Endothelial cell of umbilical vein (primary cell): Measurements from ENCODE around the gene HPGDS. TPM values are rescaled to one million over a fixed set of nuclear protein-coding genes. Genes with fewer than 3 reads are reported as not detected.

Experiments used
- BruUV-seq: library from RNA; stranded (reverse); fragments of 400-500 nt; replicated peaks from 2 replicates; lab custom pipeline; 2021; lab: Mats Ljungman, UMichigan
- CTCF ChIA-PET: fragments of 300-600, 350-600 bp; sonication (Branson Sonifier 250); formaldehyde crosslinking; loops from one replicate; lab custom pipeline; 2021; ENCODE audit warnings: antibody characterized with exemption, inconsistent platforms; lab: Charles Lee
- POLR2A ChIA-PET: fragments of 300-600, 350-600 bp; sonication (Branson Sonifier 250); formaldehyde crosslinking; loops from one replicate; lab custom pipeline; 2021; ENCODE audit warnings: antibody characterized with exemption, inconsistent platforms; lab: Charles Lee
- DNase-seq: peaks from one replicate; pipeline ENCODE4 v3.0.0-alpha.2; 2011; ENCODE audit warnings: low read depth, low spot score
- FAIRE-seq: peaks from 2 replicates; lab custom pipeline; 2011; peaks lifted over from hg19 to GRCh38; lab: Jason Lieb, UNC
- H2AFZ ChIP-seq: 2 replicates; pipeline ENCODE4 v1.6.0; 2012; ENCODE audit warnings: low read depth, low read length, control low read depth, inconsistent platforms
- H3K27ac ChIP-seq: 2 replicates; pipeline ENCODE4 v1.5.1; 2011; ENCODE audit warnings: low read depth, mild to moderate bottlenecking, control low read depth, low read length, moderate library complexity; ENCODE audit not compliant: insufficient read depth
- H3K27me3 ChIP-seq, 2 experiments: 2 replicates each; pipeline versions ENCODE4 v1.6.0 to v1.6.1; 2011; ENCODE audit warnings: low read length in 2 of 2, mixed read lengths in 1 of 2; ENCODE audit not compliant: control insufficient read depth in 2 of 2, insufficient read depth in 2 of 2
- H3K36me3 ChIP-seq, 2 experiments: 2 replicates in 1 of 2; 3 replicates in 1 of 2; pipeline ENCODE4 v1.5.1; 2011; ENCODE audit warnings: low read length in 2 of 2, mild to moderate bottlenecking in 1 of 2, moderate library complexity in 1 of 2; ENCODE audit not compliant: control insufficient read depth in 2 of 2, insufficient read depth in 2 of 2; ENCODE audit errors: extremely low read depth in 1 of 2
- H3K4me1 ChIP-seq: 3 replicates; pipeline ENCODE4 v1.5.1; 2011; ENCODE audit warnings: mild to moderate bottlenecking, low read length; ENCODE audit not compliant: control insufficient read depth, insufficient read depth; ENCODE audit errors: extremely low read depth
- H3K4me2 ChIP-seq: 2 replicates; pipeline ENCODE4 v1.6.1; 2011; ENCODE audit warnings: low read length, control low read depth, mixed read lengths; ENCODE audit not compliant: insufficient read depth
- H3K4me3 ChIP-seq, 3 experiments: fragments of 200-600 bp in 1 of 3; sonication (generic), shearing (Covaris generic) in 1 of 3; replicated peaks in 1 of 3; 2 replicates each; pipeline ENCODE4 v1.5.1; 2011 to 2016; ENCODE audit warnings: control low read depth in 3 of 3, low read length in 3 of 3, mild to moderate bottlenecking in 2 of 3, inconsistent platforms in 1 of 3, low read depth in 1 of 3, moderate library complexity in 1 of 3; ENCODE audit not compliant: insufficient read depth in 1 of 3
- H3K79me2 ChIP-seq: 2 replicates; pipeline ENCODE4 v1.6.0; 2012; ENCODE audit warnings: low read length, inconsistent platforms; ENCODE audit not compliant: control insufficient read depth, insufficient read depth
- H3K9ac ChIP-seq: replicated peaks from 2 replicates; pipeline ENCODE3; 2011; ENCODE audit warnings: low read length, control low read depth; ENCODE audit not compliant: insufficient read depth; ENCODE audit errors: extremely low read depth
- H3K9me1 ChIP-seq: replicated peaks from 3 replicates; pipeline ENCODE4 v1.6.0; 2011; ENCODE audit warnings: mild to moderate bottlenecking, low read length; ENCODE audit not compliant: control insufficient read depth, insufficient read depth; ENCODE audit errors: extremely low read depth
- H3K9me3 ChIP-seq: replicated peaks from 2 replicates; pipeline ENCODE4 v1.5.1; 2012; ENCODE audit warnings: low read length, inconsistent platforms; ENCODE audit not compliant: control insufficient read depth, insufficient read depth
- H4K20me1 ChIP-seq: replicated peaks from 2 replicates; pipeline ENCODE3; 2011; ENCODE audit warnings: mild to moderate bottlenecking, low read length; ENCODE audit not compliant: control insufficient read depth, insufficient read depth; ENCODE audit errors: extremely low read depth
- EZH2 ChIP-seq: IDR thresholded peaks from 2 replicates; pipeline ENCODE4 v1.6.1; 2012; ENCODE audit warnings: borderline replicate concordance, low read depth, mild to moderate bottlenecking, moderate library complexity, low read length, inconsistent platforms; ENCODE audit not compliant: severe bottlenecking
- FOS ChIP-seq: IDR thresholded peaks from 2 replicates; pipeline ENCODE4 v1.6.1; 2011; ENCODE audit warnings: mild to moderate bottlenecking, low read length, moderate library complexity, borderline replicate concordance; ENCODE audit not compliant: insufficient read depth
- GATA2 ChIP-seq: IDR thresholded peaks from 2 replicates; pipeline ENCODE4 v1.7.0; 2011; ENCODE audit warnings: low read depth, mild to moderate bottlenecking, moderate library complexity, mixed read lengths, low read length; ENCODE audit not compliant: insufficient read length, insufficient read depth
- JUN ChIP-seq: IDR thresholded peaks from 2 replicates; pipeline ENCODE4 v1.6.1; 2011; ENCODE audit warnings: borderline replicate concordance, low read depth; ENCODE audit not compliant: insufficient read length, insufficient read depth
- MYC ChIP-seq: IDR thresholded peaks from one replicate; pipeline ENCODE4 v1.6.1; 2011; ENCODE audit warnings: mild to moderate bottlenecking, low read depth, low read length
- POLR2A ChIP-seq: IDR thresholded peaks from 2 replicates; pipeline ENCODE4 v1.6.1; 2012; ENCODE audit warnings: low read depth, mild to moderate bottlenecking, control low read depth, low read length
- POLR2AphosphoS5 ChIP-seq: IDR thresholded peaks from 2 replicates; pipeline ENCODE4 v1.6.1; 2012; ENCODE audit warnings: low read depth, mild to moderate bottlenecking, control low read depth, low read length, moderate library complexity; ENCODE audit not compliant: insufficient read depth
- dilution Hi-C: fragments of 300-500 bp; cut with MboI; formaldehyde crosslinking; loops from one replicate; pipeline ENCODE4 v1.15.0; 2019; ENCODE audit warnings: low sequenced_read_pairs; ENCODE audit not compliant: extremely low pct_ligation_motif_present
- intact Hi-C: fragments of 100-400 bp; cut with micrococcal nuclease; formaldehyde crosslinking; loops from one replicate; pipeline ENCODE4 v1.10.0; 2022
- polyA plus RNA-seq, 4 experiments: library from polyadenylated mRNA; depleted of rRNA in 3 of 4; stranded (reverse) in 3 of 4; unstranded in 1 of 4; fragments of >200 nt; gene quantifications; 2 replicates each; pipeline versions ENCODE4 v1.2.1 to v1.2.3, GENCODE V29; 2011 to 2012; ENCODE audit warnings: missing spikeins in 1 of 4
- total RNA-seq: library from RNA; stranded (reverse); gene quantifications from 2 replicates; pipeline ENCODE4 v1.2.3, GENCODE V29; 2021
- TF ChIP-seq, protein P1 (sequence below), 2 donors: IDR thresholded peaks; 1 replicate in 1 of 2; 2 replicates in 1 of 2; pipeline ENCODE4 v1.5.1; 2011; ENCODE audit warnings: low read length in 2 of 2, mild to moderate bottlenecking in 2 of 2, moderate library complexity in 2 of 2, control low read depth in 1 of 2, inconsistent platforms in 1 of 2, low read depth in 1 of 2; ENCODE audit not compliant: insufficient read depth in 1 of 2; ENCODE audit errors: extremely low read depth in 1 of 2
- TF ChIP-seq, protein P2 (sequence below): IDR thresholded peaks from 2 replicates; pipeline ENCODE4 v1.6.1; 2011; ENCODE audit not compliant: insufficient read depth, insufficient read length

HPGDS gene
- total and polyA plus RNA-seq, 2 donors (not counting 3 experiments of a cell fraction or from before 2014, with no cell fraction given) = not detected

DNA sequence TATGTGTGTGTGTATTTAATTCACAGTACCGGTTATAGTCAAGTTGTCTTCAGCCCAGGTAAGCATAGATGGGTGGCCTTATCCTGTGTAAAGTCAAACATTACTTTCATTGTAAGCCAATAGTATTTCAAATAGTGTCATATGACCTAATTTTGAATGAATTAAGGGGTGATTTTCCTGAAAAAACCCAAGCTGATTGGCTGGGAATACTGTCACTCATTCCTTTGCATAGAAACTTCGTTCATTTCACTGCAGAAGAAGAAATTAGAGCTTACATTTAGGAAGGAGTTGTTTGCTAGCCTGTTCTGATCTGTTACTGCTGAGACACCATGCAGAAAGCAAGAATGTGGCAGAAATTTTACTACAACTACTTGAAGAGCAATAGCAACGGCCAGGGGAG, 89.6 kb downstream of the HPGDS start:
- no peaks in the 10 kb centered on the region for H3K4me1 ChIP-seq
- no peak for DNase-seq
- H3K27ac ChIP-seq = no peak overlapping the region
- peaks cover 4 to 15% of the 10 kb centered on the region in 2 experiments for H3K36me3 ChIP-seq
- no peak overlapping the region for H3K9ac ChIP-seq
- H3K9me1 ChIP-seq = no peaks in the 10 kb centered on the region
- H3K4me2 ChIP-seq = no peak overlapping the region
- no peaks in the 10 kb centered on the region for H4K20me1 ChIP-seq
- H3K79me2 ChIP-seq = no peaks in the 10 kb centered on the region
- intact Hi-C loops (no loop called here), dilution Hi-C loops (no loop called here)
- no peak for FAIRE-seq
- no peak overlapping the region for H2AFZ ChIP-seq
- H3K9me3 ChIP-seq = no peaks in the 10 kb centered on the region
- H3K4me3 ChIP-seq = no peak overlapping the region
- no peaks in the 10 kb centered on the region for H3K27me3 ChIP-seq
- no TSS peak for BruUV-seq
- TF ChIP-seq JUN (no peak), POLR2A (no peak), MYC (no peak), EZH2 (no peak), FOS (no peak), GATA2 (no peak), POLR2AphosphoS5 (no peak)
- TF ChIP-seq, protein P1, sequence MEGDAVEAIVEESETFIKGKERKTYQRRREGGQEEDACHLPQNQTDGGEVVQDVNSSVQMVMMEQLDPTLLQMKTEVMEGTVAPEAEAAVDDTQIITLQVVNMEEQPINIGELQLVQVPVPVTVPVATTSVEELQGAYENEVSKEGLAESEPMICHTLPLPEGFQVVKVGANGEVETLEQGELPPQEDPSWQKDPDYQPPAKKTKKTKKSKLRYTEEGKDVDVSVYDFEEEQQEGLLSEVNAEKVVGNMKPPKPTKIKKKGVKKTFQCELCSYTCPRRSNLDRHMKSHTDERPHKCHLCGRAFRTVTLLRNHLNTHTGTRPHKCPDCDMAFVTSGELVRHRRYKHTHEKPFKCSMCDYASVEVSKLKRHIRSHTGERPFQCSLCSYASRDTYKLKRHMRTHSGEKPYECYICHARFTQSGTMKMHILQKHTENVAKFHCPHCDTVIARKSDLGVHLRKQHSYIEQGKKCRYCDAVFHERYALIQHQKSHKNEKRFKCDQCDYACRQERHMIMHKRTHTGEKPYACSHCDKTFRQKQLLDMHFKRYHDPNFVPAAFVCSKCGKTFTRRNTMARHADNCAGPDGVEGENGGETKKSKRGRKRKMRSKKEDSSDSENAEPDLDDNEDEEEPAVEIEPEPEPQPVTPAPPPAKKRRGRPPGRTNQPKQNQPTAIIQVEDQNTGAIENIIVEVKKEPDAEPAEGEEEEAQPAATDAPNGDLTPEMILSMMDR (IDR thresholded peaks at IDR 0.05; ENCODE audit: extremely low read depth in 1 of 2, insufficient read depth in 1 of 2, low read depth in 1 of 2, low read length in 2 of 2) = no peak
- TF ChIP-seq, protein P2, sequence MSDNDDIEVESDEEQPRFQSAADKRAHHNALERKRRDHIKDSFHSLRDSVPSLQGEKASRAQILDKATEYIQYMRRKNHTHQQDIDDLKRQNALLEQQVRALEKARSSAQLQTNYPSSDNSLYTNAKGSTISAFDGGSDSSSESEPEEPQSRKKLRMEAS = no peak
- POLR2A ChIA-PET = no interaction called here
- CTCF ChIA-PET = interaction anchor here (1.6 kb wide), 1 partner anchor 9 kb away, joined by 4 read pairs; no protein-coding TSS in a partner anchor
